GM18517 (cell line): ENCODE data around the gene ERI2.
"Not testable (repeated sequence)": the region's sequence is repeated elsewhere in the genome, so short reads cannot be mapped to it uniquely, and the experiment has no call there.

ENCODE experiments used
- ATAC-seq: cut with Tn5 transposase; IDR thresholded peaks from one replicate; pipeline ENCODE4 v1.9.1; 2021; ENCODE audit warnings: mild to moderate bottlenecking, moderate library complexity; ENCODE audit not compliant: unreplicated experiment

ERI2 gene

DNA sequence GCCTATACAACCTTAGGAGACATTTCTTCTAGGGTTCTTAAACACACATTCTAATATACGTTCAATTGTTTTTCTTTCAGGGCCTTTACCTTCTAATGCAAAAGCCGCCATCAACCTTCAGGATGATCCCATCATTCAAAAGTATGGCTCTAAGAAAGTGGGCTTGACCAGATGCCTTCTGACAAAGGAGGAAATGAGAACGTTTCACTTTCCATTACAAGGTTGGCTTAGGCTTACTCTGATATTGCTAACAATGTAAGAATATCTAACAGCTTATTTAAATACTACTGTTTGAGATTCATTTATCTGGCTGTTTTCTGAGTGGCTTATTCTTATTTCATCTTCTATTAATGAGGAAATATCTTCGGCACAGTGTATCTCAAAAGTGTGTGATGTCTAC, 15.4 kb upstream of the ERI2 start:
- no peak for ATAC-seq

DNA sequence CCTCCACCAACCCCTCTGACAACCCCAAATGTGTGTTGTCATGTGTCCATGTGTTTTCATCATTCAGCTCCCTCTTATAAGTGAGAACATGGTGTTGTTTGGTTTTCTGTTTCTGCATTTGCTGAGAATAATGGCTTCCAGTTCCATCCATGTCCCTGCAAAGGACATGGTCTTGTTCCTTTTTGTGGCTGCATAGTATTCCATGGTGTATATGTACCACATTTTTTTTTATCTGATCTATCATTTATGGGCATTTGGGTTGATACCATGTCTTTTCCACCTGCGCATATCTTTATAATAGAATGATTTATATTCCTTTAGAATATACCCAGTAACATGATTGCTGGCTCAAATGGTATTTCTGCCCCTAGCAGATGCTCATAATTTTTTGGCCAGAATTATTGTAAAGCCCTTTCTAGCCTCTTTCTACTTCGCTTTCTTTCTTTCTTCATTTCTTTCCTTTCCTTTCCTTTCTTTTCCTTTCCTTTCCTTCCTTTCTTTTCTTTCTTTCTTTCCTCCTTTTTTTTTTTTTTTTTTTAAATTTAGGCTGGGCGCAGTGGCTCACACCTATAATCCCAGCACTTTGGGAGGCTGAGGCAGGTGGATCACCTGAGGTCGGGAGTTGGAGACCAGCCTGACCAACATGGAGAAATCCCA, 12.8 kb upstream of the ERI2 start:
- no peak for ATAC-seq

DNA sequence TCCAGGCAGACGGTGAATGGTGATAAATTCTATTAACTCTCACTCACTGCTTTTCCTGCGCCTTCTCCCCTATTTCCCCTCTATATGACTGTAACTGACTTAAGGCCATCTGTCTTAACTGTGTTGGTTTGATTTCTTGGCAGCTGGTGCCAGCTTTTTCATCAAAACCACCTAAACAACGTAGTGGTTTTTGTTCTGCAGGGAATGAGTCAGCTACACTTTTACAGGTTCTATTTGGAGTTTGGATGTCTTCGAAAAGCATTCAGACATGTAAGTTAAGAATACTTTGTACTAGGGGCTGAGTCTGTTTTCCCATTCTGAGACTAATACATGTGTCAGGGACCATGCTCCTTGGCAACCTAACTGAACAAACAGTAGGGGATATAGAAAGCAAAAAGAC, 8.5 kb upstream of the ERI2 start:
- no peak for ATAC-seq

DNA sequence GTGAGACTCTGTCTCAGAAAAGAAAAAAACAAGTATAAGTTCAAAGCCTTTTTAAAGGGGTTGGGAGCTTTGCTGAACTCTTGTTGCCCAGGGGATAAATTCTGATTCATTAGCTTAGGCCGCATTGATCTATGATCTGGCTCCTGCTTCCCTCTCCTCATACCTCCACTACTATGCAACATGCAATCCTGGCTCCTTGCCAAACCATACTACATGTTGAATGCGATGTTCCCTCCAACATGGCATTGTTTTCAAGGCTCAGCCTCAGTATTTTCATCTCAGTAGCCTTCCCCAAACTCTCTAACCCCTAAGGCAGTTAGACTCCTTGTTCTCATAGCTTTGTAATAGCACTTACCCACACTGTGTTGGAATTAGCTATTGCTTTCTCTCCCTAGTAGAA, 6.2 kb upstream of the ERI2 start:
- no peak for ATAC-seq

DNA sequence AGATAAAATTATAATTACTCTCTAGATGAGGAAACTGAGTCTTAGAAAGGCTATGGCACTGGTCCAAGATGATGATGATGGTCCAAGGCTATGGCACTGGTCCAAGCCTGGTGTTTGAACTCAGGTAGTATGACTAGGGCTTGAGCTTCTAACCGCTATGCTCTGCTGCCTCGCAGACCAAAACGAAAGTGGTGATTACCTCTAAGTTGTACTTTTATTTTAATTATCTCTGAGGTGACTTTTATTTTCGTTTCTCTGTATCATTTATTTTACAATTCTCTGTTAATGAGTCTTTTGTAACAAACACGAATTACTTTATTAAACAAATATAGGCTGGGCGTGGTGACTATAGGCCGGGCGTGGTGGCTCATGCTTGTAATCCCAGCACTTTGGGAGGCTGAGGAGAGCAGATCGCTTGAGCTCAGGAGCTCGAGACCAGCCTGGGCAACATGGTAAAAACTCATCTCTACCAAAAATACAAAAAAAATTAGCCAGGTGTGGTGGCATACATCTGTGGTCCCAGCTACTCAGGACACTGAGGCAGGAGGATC, 5.7 kb upstream of the ERI2 start:
- ATAC-seq: no peak

DNA sequence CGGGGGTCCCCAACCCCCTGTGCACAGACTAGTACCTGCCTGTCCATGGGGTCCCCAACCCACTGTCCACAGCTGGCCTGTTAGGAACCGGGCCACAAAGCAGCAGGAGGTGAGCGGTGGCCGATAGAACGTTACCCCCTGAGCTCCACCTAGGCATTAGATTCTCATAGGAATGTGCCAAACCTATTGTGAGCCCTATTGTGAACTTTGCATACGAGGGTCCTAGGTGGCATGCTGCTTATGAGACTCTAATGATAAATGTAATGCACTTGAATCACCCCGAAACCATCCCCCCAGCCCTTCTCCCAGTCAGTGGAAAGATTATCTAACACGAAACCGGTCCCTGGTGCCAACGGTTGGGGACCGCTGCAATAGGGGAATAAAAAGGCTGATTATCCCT, 1.6 kb upstream of the ERI2 start:
- no peak for ATAC-seq

DNA sequence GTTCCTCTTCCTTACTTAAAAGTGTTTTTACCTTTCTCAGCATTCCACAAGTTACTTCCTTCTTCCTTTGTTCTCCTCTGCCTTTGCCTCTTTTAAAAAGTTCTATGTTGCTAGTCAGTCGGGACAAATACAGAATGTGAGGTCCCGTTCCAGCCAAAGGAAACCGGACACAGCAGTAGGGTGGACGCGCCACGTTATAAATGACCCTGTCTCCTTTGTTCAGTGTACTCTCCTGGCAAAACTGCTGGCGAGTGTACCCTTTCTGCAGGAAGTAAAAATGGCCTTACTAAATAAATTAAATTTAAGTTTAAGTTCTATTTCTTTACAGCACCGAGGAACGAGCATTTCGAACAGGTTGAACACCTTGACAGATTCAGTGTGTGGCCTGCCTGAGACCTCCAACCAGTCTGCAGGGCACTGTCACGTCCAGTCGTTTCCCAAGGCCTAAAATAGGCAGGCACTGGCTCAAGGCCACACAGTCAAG, 546 bp downstream of the ERI2 start:
- ATAC-seq: not testable (repeated sequence)

DNA sequence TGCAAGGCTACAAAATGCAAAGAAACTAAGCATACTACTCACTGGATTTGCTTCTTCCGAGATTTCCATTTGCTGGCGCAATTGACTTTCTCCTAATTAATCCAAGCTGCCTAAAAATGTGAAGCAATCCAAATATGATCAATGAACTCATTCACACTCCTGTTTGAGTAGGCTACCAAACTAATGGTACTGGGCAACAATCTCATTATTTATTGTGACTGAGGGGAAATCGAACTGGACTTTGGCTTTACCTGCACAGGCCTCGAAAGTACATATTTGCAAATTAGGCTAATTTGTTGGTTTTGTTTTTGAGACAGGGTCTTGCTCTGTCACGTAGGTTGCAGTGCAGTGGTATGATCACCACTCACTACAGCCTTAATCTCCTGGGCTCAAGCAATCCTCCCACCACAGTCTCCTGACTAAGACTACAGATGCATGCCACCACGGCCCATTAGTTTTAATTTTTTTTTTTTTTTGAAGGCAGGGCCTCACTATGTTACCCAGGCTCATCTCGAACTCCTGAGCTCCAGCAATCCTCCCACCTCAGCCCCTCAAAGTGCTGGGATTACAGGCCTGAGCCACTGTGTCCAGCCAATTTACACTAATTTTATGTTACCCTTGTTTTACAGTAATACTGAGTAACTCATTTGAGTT, 2.6 kb downstream of the ERI2 start:
- ATAC-seq: no peak

DNA sequence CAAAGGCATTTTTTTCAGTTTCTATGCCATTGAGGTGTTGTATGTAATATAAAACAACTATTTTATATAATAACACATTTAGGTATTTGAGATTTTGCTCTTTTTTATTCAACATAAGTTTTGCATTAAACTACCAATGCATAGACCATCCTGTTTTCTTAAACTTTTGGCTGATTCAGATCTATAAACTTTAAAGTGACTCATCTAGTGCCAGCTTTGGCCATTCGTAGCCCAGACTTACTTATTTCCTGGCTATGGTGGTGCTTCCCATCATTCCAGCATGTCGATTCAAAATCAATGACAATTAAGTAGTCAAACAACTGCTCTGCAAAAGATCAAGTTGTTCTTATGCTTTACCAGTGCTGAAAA, 3.1 kb downstream of the ERI2 start:
- no peak for ATAC-seq

DNA sequence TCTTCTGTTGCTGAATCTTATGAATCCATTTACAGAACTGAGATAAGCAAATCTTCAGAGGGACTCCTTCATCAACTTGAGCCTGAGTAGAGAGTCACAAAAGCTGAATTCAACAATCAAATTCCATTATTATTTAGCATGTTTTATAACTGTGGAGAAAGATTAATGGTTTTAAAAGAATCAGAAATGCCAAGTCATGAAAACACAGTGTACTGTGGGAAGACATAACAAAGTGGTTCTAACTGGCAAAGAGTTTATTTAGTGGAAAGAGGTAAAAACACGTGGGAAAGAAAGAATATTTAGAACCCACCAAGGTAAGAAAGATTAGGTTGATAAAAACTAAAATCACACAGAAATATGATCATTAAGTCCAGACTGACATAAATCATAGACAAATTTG, 5.0 kb downstream of the ERI2 start:
- ATAC-seq: no peak

DNA sequence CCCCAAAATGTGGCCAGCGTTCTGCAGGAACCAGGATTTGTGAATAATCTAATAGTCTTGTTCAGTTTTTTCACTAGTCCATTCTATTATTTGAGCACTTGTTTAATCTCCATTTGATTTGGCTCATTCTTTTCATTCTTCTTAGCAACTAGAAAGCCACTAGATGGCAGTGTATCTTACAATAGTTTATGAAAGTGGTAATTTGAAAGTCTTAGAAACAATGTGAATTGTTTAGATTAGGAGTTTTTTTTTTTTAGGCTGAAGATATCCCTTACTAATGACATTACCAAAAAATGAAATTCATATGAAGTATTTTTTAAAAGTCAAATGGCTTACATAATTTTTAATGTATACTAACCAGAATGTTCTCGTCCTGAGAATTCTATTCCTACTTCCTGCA, 6.7 kb downstream of the ERI2 start:
- no peak for ATAC-seq

DNA sequence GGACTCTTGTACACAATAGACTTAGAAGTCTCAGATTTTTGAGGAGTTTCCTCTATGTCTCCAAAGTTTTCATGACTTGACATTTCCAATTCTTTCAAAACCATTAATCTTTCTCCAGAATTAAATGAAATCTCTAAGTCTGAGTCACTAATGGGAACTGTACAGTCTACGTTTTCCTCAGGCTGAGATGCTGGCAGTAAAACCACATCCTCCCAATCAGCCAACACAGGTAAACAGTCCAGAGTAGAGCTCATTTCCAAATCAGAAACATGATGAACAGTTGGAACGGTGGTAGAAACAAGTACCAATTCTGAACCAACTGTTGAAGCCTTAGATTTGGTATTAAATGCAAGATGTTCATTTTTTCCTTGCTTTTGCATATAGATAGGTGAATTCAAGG, 7.9 kb downstream of the ERI2 start:
- no peak for ATAC-seq

DNA sequence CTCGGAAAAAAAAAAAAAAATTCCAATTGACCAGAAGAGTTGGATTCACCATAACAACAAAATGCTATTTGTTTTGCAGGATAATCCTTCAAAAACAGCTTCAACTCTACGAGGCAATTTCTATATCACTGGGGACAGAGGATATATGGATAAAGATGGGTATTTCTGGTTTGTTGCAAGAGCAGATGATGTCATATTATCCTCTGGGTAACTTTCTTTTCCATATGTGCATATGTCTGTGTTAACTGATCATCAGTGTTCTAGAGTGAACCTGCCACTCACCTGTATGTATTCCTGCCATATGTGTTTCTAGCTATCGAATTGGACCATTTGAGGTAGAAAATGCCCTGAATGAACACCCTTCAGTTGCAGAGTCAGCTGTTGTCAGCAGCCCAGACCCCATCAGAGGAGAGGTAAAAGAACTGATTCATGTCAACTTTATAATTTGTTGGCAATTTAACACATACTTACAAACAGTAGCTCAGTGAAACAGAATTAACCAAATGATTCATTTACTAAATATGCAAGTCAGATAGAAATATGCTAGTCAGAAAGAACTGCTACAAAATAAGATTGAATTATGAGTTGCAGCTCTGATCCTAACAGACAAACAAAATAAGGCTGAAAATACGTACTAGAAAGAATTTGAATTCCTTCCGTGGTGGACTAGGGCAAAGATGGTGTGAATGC, 14.2 kb downstream of the ERI2 start:
- no peak for ATAC-seq

DNA sequence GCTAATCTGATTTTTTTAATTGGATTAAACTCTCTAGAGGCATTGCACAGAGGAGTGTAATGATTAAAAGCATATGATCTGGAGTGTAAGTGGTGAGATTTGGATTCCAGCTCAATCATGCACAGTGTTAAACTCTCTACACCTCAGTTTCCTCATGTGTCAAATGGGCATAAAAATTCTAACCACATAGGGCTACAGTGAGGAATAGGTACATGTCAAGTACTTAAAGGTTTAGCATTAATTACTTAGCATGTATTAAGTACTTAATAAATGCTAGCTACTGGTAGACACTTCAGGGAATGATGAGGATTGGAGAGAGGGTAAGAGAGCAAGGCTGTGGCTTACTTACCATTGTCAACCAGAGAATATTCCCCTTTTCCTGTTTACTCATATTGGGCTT, 17.1 kb downstream of the ERI2 start:
- no peak for ATAC-seq

DNA sequence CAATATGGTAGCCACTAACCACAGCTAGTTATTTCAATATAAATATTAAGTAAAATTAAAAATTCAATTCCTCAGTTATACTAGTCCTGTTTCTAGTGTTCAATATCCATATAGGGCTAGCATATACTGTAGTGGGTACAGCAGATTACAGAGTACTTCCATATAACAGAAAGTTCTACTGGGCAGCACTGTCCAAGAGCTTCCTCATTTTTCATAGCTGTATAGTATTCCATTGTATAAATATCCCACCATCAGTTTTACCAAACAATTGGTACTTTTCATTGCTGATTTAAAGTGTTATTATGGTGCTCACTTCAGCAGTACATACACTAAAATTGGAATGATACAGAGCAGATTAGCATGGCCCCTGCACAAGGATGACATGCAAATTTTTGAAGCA, 22.1 kb downstream of the ERI2 start:
- ATAC-seq: no peak

DNA sequence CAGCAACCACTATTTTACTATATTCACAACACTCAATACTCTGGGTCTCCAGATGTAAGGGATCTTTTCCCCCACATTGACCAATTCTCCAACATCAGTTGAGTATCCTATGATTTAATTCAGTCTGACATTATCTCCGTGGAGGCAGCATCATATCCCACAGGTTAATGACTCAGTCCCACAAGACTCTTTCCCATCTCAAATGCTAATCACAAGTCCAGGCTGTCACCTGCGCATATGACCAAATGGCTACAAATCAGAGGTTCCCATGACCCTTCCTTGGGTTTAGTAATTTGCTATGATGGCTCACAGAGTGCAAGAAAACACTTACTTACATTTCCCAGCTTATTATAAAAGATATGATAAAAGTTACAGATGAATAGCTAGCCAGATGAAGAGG, 23.8 kb downstream of the ERI2 start:
- no peak for ATAC-seq

DNA sequence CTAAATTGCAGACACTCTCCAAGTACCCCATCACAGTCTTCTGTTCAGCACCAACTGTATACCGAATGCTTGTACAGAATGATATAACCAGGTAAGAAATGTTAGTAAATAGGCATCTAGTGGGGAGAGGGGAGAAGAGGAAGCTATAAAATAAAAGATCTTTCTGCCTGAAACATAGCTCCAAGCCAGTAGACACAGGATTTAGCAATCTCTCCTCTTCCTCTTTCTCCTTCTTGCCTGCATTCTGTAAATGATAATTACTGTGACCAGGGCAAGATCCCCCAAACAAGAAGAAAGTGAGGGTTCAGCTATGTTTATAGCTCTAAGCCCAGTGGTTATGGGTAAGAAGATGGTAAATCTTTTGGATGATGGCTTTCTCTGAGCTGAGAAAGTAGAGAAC, 24.6 kb downstream of the ERI2 start:
- no peak for ATAC-seq

DNA sequence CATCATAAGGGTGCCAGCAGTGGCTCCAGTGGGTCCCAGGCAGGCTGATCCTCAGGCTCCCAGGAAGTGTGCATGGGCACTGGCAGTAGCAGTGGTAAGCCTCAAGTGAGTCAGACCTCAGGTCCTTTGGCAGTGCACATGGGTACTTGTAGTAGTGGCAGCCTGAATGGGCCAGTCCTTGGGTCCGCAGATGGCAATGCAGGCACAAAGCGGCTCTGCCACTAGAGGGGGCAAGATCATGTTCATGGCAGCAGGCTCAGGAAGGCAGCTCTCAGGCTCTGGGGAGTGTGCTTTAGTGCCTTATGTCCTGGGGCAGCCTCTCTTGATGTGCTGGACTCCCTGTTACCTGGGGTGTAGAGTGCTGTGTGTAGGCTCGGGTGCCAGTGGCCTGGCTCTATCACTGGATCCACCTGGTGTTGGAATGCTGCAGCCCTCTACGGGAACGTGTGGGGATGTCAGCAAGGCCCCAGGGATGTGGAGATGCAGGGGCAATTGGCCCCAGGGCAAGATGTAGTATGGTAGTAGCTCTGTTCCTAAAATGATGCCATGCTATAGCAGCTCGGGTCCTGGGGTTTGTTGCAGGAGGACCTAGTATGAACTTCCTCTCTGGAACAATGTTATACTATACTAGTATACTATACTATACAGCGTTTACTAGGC, 31.4 kb downstream of the ERI2 start:
- no peak for ATAC-seq

DNA sequence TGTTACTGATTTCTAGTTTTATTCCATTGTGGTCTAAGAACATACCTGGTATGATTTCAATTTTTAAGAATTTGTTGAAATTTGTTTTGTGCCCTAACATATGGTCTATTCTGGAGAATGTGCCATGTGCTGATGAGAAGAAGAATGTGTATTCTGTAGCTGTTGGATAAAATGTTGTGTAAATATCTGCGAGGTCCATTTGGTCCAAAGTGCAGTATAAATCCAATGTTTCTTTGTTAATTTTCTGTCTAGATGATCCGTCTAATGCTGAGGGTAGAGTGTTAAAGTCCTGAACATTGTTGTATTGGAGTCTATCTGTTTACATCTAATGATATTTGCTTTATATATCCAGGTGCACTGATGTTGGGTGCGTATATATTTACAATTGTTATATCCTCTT, 32.6 kb downstream of the ERI2 start:
- ATAC-seq: no peak

DNA sequence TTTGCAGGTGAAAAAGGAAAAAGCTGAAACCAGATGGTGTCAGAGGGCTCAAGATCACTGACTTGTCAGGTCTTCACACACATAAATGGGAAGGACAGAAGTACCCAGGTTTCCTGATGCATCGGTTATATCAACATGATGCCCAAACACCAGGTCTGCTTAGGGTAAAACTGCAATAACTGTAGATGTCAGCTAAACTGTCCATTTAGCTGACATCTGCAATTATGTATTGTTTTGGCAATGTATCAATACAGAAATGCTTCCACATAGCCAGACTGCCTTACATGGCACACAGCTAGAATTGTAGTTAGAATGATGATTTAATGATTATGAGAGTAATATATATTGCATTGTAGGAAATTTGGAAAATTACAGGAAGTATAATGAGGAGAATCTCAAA, 37.5 kb downstream of the ERI2 start:
- no peak for ATAC-seq

DNA sequence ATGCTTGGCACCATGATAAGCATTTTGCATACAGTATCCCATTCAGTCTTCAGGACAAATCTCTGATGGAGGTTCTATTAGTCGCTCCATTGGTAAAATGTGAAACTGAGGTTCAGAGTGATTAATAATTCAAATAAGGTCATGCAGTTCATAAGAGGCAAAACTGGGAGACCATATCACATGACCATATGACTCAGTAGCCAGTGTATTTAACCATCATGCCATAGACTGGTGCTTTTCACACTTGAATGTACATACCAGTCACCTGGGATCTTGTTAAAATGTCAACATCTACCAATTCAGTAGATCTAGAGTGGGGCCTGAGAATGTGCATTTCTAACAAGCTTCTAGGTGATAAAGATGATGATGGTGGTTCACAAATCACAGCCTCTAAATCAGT, 38.2 kb downstream of the ERI2 start:
- ATAC-seq: no peak

DNA sequence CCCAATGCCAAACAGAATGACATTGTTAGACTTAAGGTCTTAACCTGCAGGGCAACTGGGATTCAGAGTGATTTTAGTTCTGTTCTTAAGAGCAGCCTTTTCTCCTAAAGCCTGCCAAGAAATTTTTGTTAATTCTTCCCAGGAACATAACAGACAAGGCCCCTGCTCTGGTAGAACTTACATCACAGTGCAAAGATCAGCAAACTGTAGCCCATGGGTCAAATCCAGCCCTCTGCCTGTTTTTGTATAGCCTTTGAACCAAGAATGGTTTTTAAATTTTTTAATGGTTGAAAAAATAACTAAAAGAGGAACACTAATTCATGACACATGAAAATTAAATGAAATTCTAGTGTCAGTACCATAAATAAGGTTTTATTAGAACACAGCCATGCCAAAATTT, 38.7 kb downstream of the ERI2 start:
- ATAC-seq: no peak
